GOT3 (cell line): ENCODE measurements around the gene GSDMA.
"Not testable (repeated sequence)": the region's sequence is repeated elsewhere in the genome, so short reads cannot be mapped to it uniquely, and the experiment has no call there.

Source experiments
- DNase-seq: peaks from one replicate; lab custom pipeline; 2025; ENCODE audit warnings: mixed read lengths; lab: John Stamatoyannopoulos, UW

GSDMA gene

DNA sequence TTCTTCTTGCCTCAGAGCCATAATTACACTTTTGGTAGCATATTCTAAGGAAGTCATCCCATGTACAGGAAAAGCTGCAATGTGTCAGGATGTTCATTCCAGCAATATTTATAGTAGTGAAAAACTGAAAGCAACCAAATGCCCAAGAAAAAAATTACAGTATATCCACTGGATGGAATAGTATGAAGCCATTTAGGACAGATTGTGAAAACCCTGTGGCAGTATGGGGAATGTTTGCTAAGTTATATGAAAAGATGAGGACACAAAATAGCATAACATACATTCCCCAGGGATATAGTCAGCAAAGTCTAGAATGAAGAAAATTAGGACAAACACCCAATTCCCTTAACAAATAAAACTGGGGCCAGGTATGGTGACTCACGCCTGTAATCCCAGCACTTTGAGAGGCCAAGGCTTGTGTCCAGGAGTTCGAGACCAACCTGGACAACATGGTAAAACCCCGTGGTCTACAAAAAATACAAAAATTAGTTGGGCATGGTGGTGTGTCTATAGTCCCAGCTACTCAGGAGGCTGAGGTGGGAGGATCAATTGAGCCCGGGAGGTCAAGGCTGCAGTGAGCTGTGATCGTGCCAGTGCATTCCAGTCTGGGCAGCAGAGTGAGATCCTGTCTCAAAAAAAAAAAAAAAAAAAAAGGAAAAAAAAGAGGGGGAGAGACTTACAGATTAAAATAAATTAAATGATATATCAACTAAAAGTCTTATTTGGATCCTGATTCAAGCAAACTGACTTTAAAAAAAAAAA lies 33.0 kb upstream of the GSDMA start:
- DNase-seq, result no peak

DNA sequence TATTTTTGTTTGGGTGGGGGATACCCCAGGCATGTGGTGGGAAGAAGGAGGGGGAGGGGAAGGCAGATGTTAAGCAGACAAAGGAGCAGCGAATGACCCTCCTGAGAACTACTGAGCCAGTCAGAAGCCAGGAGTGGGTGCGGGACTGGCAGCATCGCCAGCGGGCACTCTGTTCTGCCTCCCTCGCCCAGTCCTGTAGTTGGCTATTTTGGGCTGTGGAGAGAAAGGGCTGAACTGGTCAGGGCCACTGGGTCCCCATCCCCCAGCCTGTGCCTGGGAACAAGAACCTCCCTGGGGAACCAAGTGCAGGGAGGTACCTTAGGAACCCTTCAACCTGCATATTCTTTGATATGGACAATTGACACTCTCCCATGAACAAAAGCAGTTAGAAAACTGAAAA lies 28.9 kb upstream of the GSDMA start:
- DNase-seq, result no peak

DNA sequence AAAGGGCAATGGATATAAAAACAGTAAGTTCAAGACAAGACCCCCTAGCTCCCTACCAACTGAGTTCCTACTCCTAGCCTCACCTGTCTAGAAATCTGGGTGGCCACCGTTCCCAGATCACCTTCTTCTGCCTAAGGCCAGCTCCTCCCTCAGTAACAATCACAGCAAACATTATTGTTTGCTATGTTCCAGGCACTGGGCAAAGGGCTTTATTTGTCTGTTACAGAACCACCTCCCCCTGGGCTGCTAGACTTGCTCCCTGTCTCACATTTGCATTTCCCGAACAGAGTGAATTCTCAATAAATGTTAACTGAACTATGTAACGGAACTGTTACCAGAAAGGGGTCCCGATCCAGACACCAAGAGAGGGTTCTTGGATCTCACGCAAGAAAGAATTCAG lies 28.5 kb upstream of the GSDMA start:
- DNase-seq, result no peak

DNA sequence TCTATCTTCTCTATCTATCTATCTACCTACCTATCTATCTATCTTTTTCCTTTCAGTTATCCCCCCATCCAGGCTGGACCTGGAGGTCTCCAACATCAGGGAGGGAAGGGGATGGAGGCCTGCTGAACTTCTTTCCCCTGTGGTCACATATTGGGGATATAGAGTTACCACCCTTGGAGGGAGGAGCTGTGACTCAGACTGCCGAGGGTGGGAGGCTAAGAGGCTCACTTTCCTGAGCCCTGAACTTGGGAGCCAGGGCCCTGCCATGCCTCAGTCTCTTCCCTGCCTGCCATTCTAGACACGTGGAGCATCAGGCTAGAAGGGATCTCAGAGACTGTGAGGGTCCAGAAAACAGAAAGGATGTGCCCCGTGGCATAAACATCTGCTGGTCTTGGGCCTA lies 26.9 kb upstream of the GSDMA start:
- DNase-seq, result no peak

DNA sequence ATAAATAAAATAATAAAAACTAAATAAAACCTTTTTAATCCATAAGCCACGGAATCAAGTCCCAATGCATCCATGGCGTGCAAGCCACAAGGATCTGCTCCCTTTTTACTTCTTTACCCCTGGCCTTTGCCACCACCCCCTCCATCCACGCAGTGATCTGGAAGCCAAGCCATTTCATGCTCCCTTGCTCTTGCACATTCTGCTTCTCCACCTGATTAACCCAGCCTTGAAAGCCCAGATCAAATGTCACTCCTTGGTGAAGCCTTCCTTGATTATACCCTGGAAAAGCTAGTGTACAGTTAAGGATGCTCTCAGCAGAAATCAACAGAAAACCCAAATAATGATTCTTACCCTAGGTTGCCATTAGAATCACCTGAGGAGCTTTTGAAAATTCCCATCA lies 25.4 kb upstream of the GSDMA start:
- no peak for DNase-seq

DNA sequence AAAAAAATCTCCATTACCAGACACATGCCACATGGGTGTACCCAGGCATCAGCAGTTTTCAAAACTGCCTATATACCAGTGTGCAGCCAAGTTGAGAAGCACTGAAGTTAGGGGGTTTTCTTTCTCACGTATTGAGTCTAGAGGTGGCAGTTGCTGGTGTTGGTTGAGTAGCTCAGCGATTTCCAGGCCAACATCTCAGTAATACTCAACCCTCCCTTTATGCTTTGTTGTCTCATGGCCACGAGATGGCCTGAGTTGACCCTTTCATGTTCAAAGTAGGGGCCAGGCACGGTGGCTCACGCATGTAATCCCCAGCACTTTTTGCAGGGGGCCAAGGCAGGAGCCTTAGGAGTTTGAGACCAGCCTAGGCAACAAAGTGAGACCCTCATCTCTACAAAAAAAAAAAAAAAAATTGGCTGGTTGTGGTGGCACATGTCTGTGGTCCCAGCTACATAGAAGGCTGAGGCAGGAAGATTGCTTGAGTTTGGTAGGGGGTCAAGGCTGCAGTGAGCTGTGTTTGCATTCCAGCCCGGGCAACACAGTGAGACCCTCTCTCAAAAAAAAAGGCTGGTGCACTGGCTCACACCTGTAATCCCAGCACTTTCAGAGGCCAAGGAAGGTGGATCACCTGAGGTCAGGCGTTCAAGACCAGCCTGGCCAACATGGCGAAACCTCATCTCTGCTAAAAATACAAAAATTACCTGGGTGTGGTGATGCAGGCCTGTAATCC lies 24.5 kb upstream of the GSDMA start:
- no peak for DNase-seq

DNA sequence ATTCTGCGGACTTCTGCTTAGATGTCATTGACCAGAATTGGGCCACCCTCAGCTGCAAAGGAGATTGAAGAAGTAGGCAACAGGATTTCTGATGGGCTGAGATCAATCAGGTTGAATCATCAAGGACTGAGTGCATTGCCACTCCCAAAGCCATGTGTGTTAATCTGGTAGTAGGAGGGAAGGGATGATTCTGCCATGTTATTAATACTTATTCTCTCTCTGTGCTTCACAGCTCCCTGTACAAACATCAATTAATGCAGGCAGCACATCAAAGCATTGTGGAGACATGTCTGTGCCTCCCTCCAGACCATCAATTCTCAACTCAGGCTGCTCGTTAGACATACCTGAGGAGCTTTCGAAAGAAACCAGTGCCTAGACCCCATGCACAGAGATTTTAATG lies 23.7 kb upstream of the GSDMA start:
- no peak for DNase-seq

DNA sequence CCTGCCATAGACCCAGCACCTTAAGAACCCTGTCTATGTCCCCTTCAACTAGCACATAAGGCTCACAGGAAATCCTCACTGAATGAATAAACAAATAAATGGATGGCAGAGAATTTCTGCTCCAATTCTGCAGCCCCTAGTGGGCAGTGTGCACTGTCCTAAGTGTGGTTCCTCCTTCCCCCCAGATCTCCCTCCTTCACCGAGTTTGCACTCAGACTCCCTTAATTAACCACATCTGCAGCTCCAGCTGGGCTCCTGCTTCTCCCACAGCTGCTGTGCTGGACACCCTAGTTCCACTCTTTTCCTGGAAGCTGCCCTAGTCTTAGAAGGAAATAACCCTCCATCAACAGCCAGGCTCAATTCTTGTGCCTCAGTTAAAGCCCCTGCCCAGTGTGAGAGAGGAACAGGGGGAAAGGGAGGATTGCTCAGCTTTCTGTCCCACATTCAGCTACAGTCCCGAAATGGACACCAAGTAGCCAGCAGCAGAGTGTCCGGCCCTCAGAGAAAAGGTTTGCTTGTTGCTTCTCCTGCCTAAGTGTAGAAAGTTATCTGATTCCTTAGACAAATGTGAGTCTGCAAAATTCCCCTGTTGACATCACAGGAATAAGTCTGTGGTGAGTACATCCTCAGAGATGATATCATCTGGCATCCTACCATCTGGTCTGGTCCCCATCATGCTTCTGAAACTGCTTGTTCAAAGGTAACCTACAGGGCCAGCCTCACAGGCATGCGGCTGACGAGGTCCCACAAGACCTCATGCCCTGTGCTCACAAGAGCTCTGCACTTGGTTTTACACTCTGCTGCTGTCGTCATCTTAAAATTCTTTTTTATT lies 23.0 kb upstream of the GSDMA start:
- DNase-seq, result no peak

DNA sequence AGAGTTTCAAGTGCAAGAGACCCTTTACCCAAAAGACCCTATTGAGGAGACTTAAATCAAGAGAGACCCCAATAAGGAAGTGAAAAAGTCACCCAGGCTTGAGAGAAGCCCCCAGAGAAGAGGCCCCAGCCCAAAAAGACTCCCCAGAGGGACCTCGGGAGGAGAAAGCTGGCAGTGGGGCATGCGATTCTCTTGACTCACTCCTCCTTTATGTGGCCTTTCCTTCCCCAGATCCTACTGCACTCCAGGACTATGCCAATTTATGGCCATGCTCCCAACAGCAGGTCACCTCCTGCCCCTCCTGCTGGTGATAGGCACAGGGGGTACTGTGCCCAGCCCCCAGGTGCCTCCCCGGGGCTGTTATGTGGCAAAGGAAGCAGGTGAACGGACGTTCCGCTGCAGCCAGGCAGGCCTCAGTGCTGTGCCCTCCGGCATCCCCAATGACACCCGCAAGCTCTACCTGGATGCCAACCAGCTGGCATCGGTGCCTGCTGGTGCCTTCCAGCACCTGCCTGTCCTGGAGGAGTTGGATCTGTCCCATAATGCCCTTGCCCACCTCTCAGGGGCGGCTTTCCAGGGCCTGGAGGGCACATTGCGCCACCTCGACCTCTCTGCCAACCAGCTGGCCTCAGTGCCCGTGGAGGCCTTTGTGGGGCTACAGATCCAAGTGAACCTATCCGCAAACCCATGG lies 19.0 kb upstream of the GSDMA start:
- no peak for DNase-seq

DNA sequence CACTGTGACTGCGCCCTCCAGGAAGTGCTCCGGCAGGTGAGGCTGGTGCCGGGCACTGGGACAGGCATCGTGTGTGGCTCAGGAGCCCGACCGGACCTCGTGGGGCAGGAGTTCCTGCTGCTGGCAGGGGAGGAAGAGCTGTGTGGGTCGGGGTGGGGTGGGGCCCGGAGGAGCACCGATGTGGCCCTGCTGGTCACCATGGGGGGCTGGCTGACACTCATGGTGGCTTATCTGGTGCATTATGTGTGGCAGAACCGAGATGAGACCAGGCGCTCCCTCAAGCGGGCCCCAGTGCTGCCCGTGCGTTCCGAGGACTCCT lies 18.5 kb upstream of the GSDMA start:
- DNase-seq, result no peak

DNA sequence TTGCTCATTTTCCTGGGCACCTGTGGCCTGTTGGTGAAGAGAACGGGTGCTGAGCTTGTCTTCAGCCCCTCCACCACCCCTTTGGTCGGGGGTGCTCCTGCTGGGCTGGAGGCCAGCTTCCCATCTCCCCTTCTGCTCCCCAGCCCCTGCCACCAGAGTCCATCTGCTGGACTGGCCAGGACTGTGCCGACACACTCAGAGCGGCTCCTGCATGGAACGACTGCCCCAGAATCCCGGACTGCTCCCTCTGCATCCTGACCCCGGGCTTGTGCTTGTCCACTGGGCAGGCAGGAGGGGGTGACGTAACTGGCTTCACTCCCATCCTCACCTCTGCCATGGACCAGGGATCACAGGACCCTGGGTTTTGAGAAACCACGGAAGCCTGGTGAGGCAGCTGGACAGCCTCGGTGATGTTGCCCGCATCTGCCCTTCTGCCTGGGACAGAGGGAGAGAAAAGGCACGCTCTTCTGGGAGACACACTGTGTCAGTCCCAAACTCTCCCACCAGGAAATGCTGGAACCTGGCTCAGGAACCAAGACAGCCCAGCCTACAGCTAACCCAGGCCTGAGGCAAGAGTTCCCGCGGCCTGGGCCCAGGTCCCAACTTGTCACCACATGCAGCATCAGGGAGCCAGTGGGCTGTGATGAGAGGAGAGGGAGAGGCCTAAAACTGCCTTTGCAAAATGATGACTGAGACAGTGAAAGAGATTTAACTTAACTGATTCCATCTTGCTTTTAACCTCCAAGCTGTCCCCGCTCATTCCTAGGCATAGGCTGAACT lies 16.1 kb upstream of the GSDMA start:
- no peak for DNase-seq

DNA sequence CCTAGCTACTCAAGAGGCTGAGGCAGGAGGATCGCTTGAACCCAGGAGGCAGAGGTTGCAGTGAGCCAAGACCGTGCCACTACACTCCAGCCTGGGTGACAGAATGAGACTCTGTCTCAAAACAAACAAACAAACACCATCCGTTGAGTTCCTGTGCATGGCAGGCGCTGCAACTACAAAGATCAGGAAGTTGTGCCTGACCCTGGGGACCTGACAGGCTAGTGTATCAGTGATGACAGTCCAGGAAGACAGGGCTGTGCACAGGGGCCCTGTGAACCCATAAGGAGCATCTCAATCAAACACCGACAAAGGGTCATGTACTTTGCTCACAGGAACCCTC lies 14.3 kb upstream of the GSDMA start:
- DNase-seq, result not testable (repeated sequence)

DNA sequence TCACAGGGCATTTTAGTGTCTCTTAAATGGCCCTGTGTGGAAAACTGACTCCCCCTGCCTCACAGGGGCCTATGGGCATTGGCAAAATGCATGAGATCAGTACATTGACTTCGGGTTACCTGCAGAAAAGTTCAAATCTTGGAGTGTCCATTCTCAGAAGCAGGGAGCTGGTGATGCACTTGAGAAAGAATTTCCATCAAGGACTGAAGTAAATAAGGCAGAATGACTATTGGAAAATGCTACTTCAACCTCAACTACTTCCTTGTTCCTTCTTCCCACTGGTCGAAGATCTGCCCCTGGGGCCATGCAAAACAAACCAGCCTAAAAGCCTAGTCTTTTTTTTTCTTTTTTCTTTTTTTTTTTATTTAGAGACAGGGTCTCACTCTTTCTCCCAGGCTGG lies 13.8 kb upstream of the GSDMA start:
- no peak for DNase-seq

DNA sequence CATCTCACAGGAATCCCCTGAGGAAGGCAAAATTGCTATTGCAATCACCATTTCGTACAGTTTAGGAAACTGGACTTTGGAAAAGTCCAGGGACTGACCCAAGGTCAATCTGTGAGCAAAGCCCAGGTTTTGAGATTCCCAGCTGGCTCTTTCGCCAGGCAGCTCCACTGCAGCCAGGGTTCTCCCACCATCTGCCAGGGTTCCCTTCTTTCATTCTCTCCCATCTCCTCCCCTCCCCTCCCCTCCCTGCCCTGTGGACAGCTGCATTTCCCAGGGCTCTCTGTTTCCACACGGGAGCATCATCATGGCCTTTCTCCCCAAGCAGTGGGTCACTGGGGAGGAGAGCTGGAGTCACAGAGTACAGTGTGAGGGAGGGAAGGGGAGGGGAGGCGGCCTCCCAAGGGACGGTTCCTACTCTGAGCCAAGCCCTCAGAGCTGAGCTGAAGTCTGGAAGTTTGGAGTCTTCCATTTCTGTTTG lies 11.9 kb upstream of the GSDMA start:
- no peak for DNase-seq

DNA sequence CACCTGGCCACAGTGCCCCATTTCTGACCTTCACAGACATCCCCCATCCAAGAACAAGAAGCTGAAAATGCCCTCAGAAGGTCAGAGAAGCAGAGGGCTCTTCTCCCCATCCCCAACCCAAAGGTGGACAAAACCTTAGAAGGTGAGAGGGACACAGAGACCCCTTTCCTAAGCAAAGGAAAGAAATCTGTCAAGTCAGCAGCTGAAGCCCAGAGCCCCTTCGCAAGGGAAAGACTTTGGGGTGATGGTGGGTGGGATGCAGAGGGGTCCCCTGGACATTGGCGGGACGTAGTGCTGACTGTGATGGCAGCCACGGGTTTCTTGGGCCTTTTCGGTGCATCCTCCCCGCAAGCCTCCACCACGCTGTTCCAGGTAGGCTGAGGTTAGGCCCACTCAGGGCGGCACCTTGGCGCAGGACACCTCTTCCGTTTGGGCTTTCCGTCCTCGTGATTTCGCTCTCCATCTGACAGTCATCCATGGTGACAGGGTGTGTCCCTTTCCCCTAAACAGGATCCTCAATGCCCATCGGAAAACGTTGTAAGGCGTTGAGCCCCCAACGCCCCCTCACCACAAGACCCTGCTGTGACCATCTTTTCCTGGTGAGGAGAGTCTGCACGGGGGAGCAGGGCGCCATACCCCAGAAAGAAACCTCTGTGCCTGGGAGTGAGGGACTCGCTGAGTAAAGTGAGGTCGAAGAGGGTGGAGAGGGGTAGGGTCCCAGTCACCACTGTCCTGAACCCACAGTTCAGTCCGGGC lies 10.7 kb upstream of the GSDMA start:
- DNase-seq, result no peak

DNA sequence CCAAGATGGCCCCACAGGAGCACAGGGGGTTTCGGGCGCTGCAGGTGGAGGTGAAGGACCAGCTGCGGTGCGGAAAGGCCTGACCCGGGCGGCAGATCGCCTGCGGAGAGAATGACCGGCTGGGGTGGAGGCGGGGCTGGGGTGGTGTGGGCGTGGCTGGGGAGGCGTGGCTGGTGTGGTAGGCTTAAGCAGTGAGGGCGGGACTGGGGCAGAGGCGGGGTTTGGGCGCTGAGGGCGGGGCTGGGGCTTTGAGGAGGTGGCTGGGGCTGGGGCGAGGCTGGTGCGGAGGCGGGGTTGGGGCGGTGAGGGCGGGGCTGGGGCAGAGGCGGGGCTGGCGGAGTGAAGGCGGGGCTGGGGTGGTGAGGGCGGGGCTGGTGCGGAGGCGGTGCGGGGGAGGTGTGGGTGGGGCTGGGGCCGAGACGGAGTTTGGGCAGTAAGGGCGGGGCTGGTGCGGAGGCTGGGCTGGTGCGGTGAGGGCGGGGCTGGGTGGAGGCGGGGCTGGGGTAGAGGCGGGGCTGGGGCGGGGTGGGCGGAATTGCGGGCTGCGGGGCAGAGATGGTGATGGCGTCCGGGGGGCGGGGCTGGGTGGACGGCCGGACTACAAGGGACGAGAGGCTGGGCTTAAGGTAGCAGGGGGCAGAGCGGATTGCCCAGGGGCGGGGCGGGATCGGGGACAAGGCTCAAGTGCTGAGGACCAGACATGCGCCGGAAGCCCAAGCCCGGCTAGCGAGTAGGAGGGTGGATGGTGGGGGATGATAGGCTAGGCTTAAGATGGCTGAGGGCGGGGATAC lies 9.9 kb upstream of the GSDMA start:
- peak; percentile 82 for DNase-seq

DNA sequence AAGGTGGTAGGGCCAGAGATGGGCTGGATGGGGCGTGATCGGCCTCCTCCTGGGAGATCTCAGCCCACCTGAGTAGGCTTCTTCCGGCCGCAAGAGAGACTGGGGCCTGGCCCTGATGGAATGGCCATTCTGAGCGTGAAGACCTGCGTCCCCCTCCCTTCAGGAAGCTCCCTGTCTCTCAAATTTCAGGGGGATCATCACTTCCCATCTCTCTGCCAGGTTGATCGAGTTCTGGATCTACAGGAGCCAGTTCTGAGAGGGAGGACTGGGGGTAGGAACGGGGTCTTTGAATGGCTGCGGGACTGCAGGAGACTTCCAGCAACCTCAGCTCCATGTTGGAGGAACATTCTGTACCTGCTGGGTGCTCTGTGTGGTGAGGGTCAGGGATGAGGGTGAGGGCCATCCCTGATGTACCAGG lies 9.3 kb upstream of the GSDMA start:
- no peak for DNase-seq

DNA sequence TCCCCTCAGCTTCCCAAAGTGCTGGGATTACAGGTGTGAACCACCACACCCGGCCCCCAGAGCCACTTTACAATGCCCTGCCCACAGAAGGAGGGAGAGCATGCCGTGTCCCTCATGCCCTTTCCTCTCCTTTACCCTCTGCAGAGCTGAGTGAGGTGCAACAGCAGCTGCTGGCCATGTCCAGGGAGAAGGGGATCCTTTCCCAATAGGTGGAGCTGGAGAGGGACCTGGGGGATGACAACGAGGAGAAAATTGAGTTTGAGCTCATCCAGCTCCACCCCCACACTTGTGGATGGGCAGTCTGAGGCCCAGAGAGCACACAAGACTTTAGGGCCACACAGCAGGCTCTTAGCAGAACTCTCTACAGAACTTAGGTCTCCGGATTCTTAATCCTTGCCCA lies 7.9 kb upstream of the GSDMA start:
- no peak for DNase-seq

DNA sequence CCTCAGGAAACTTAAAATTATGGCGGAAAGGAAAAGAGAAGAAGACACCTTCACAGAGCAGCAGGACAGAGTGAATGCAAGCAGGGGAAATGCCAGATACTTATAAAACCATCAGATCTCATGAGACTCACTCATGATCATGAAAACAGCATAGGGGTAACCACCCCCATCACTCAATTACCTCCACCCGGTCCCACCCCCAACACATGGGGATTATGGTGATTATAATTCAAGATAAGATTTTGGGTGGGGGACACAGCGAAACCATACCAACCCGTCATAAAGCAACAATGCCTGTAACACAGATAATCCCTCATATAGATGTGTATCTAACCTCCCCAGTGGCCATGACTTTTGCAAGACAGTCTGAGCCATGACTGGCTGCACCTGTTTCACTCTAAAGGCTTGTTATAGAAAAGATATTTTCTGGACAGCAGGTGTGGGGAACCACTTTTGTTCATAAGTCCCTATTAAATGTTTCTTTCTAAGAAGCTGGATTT lies 7.0 kb upstream of the GSDMA start:
- no peak for DNase-seq

DNA sequence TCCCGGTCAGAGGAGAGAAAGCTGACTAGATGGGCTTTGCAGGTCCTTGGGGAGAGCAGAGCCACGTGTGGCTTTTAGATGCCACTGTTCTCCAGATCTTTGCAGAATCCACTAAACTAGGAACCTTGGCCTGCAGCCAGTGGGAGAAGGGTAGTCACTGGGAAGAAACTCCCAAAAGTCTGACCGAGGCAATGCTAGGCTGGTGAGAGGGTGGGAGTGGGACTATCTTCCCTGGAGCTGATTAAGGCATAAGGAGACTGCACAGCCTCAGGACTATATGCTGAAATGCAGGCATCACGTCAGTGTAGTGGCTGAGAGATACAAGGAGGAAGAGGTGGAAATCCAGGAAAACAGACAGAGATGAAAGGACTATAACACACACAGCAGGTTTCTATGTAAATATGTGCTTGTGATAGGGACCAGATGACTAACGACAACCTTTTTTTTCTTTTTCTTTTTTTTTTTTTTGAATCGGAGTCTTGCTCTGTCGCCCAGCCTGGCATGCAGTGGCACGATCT lies 2.2 kb upstream of the GSDMA start:
- DNase-seq, result no peak
